Stomach smooth muscle (tissue), 2 donors: ENCODE data around the gene SELENOT.

ENCODE experiments used
- H3K27ac ChIP-seq: one replicate; pipeline ENCODE4 v1.7.0; 2013; ENCODE audit warnings: mild to moderate bottlenecking, low read length, inconsistent platforms
- H3K27me3 ChIP-seq, 2 donors: one replicate each; pipeline ENCODE4 v1.7.0; 2013; ENCODE audit warnings: low read length in 2 of 2; ENCODE audit not compliant: insufficient read depth in 2 of 2, control insufficient read depth in 1 of 2
- H3K36me3 ChIP-seq, 2 donors: one replicate each; pipeline ENCODE4 v1.7.0; 2013; ENCODE audit warnings: low read length in 2 of 2; ENCODE audit not compliant: control insufficient read depth in 2 of 2, insufficient read depth in 2 of 2
- H3K4me1 ChIP-seq: one replicate; pipeline ENCODE4 v1.7.0; 2013; ENCODE audit warnings: low read length; ENCODE audit not compliant: control insufficient read depth, insufficient read depth
- H3K4me3 ChIP-seq, 2 donors: one replicate each; pipeline ENCODE4 v1.7.0; 2013; ENCODE audit warnings: low read length in 2 of 2
- H3K9ac ChIP-seq, 2 donors: one replicate each; pipeline ENCODE4 v1.7.0; 2013; ENCODE audit warnings: low read length in 2 of 2, mild to moderate bottlenecking in 1 of 2
- H3K9me3 ChIP-seq, 2 donors: one replicate each; pipeline ENCODE4 v1.7.0; 2013; ENCODE audit warnings: low read length in 2 of 2; ENCODE audit not compliant: control insufficient read depth in 2 of 2
- donor health status: healthy.
- donor health status: Pancreatic carcinoma.

SELENOT gene

DNA sequence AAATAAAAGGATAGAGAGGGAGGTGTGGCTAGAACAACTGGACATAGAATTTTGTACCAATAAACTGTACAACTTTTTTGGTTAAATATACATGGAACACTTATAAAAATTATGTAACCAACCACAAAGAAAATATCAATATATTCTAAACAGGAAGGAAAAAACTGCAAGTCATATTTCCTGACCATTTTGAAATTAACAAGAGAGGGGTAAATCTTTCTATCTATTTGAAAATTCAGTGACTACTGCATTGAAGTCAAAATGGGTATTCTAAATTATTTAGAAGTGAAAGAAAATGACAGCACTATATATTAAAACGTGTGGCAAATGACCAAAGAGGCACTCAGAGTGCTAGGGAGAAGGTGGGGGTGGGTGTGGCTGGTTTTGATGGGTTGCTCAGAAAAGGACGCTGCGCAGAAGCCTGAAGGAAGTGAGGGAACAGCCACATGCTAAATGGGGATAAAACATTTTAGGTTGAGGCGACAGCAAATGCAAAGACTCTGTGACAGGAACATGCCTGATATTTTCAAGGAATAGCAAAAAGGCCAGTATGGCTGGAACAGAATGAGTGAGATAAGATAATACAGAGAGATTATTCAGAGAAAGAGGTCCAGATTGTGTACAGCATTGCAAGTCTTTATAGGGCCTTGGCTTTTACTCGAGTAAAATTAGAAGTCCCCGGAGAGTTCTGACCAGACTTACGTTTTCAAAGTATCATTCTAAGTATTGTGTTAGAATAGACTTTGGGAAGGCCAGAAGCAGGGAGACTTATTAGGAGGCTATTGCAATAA is 59.5 kb downstream of the SELENOT start:
- no peaks in the 10 kb centered on the region for H3K27me3 ChIP-seq
- H3K27ac ChIP-seq = no peak overlapping the region
- no peaks in the 10 kb centered on the region for H3K9me3 ChIP-seq
- no peaks in the 10 kb centered on the region for H3K36me3 ChIP-seq
- H3K4me1 ChIP-seq = no peaks in the 10 kb centered on the region
- H3K9ac ChIP-seq = no peak overlapping the region
- H3K4me3 ChIP-seq = no peak overlapping the region

- no peak overlapping the region for H3K27ac ChIP-seq
- H3K4me1 ChIP-seq = no peaks in the 10 kb centered on the region
- H3K36me3 ChIP-seq = no peaks in the 10 kb centered on the region
- H3K9ac ChIP-seq = no peak overlapping the region
- H3K9me3 ChIP-seq = no peaks in the 10 kb centered on the region
- H3K4me3 ChIP-seq = no peak overlapping the region
- H3K27me3 ChIP-seq = no peaks in the 10 kb centered on the region
Measured at GRCh38 chr3:150663461-150663860, 60.3 kb downstream of the SELENOT start.

DNA sequence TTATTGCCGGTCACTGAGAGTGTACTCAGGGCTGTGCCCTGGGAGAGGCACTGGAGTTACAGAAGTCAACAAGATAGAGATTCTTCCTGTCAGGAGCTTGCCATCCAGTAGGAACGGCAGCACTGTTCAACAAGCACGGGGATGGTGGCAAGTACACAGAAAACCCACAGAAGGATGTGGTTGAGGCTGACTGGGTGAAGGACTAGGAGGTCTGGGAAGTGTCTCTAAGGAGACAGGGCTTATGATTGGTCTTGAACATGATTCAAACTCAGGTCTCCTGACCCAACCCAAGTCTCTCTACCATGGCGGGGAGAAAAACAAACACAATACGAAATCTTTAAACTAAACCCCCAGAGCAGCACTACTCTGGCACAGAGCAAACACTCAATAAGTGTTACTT is 63.0 kb downstream of the SELENOT start:
- Histone ChIP-seq H3K27me3 (no peaks in the 10 kb centered on the region), H3K9me3 (no peaks in the 10 kb centered on the region), H3K27ac (no peak overlapping the region), H3K4me1 (no peaks in the 10 kb centered on the region), H3K36me3 (no peaks in the 10 kb centered on the region), H3K9ac (no peak overlapping the region), H3K4me3 (no peak overlapping the region)

GRCh38 chr3:150673966-150674365 is 70.8 kb downstream of the SELENOT start:
- Histone ChIP-seq H3K36me3 (no peaks in the 10 kb centered on the region), H3K9me3 (peaks cover 0 to 4% of the 10 kb centered on the region in 2 donors), H3K27me3 (no peaks in the 10 kb centered on the region), H3K4me1 (no peaks in the 10 kb centered on the region), H3K9ac (no peak overlapping the region), H3K4me3 (no peak overlapping the region), H3K27ac (no peak overlapping the region)

- H3K27me3 ChIP-seq = no peaks in the 10 kb centered on the region
- no peaks in the 10 kb centered on the region for H3K36me3 ChIP-seq
- H3K9me3 ChIP-seq = peaks cover 0 to 4% of the 10 kb centered on the region in 2 donors
- H3K4me1 ChIP-seq = no peaks in the 10 kb centered on the region
- no peak overlapping the region for H3K27ac ChIP-seq
- no peak overlapping the region for H3K9ac ChIP-seq
- H3K4me3 ChIP-seq = no peak overlapping the region
Measured at GRCh38 chr3:150675587-150675986, 72.5 kb downstream of the SELENOT start.
